MM.1S (cell line): ENCODE data around the gene AP1AR.

ENCODE experiments used
- CTCF ChIP-seq: fragments of 300-600 bp; sonication (generic); IDR thresholded peaks from 2 replicates; pipeline ENCODE4 v1.5.1; 2016; ENCODE audit warnings: antibody characterized with exemption, low read length, mixed read lengths
- EZH2 ChIP-seq: fragments of 300-600 bp; sonication (generic); optimal IDR thresholded peaks from 2 replicates; pipeline ENCODE3; 2017; ENCODE audit warnings: low read depth, mild to moderate bottlenecking, antibody characterized with exemption, low read length, mixed read lengths
- EZH2phosphoT487 ChIP-seq: fragments of 300-600 bp; sonication (generic); IDR thresholded peaks from 2 replicates; pipeline ENCODE4 v1.6.1; 2018; ENCODE audit warnings: antibody characterized with exemption, low read length

GRCh38 chr4:112277220-112277619 lies 45.6 kb downstream of the AP1AR start:
- TF ChIP-seq EZH2: no peak
- no peak for TF ChIP-seq CTCF
- no peak for TF ChIP-seq EZH2phosphoT487
